Neural cell (in vitro differentiated cells): Measurements from ENCODE around the gene PTPN21. TPM values are rescaled to one million over a fixed set of nuclear protein-coding genes. Genes with fewer than 3 reads are reported as not detected.

Experiments
- H2AFZ ChIP-seq: fragments of 200-600, 300-800 bp; sonication (generic), shearing (Covaris generic); 2 replicates; pipeline ENCODE4 v1.6.0; 2014; ENCODE audit warnings: low read depth, mild to moderate bottlenecking, antibody characterized with exemption, low read length, moderate library complexity
- H3F3A ChIP-seq: fragments of 200-600 bp; shearing (Covaris generic); 2 replicates; pipeline ENCODE4 v1.6.1; 2016; ENCODE audit warnings: mild to moderate bottlenecking, moderate library complexity, mixed read lengths, antibody characterized with exemption, low read length; ENCODE audit not compliant: insufficient read depth, poor library complexity, severe bottlenecking
- H3K27ac ChIP-seq: fragments of 200-600, 300-800 bp; sonication (generic), shearing (Covaris generic); 2 replicates; pipeline ENCODE4 v1.5.1; 2014; ENCODE audit warnings: mild to moderate bottlenecking, low read length, moderate library complexity
- H3K27me3 ChIP-seq: fragments of 300-800, 200-600 bp; sonication (generic), shearing (Covaris generic); 2 replicates; pipeline ENCODE4 v1.6.0; 2014; ENCODE audit warnings: mild to moderate bottlenecking, low read depth, low read length, moderate library complexity; ENCODE audit not compliant: insufficient read depth
- H3K36me3 ChIP-seq: fragments of 300-800, 200-600 bp; sonication (generic), shearing (Covaris generic); 2 replicates; pipeline ENCODE4 v1.5.1; 2014; ENCODE audit warnings: mild to moderate bottlenecking, antibody characterized with exemption, low read length, moderate library complexity; ENCODE audit not compliant: insufficient read depth
- H3K4me2 ChIP-seq: fragments of 300-800, 200-600 bp; sonication (generic), shearing (Covaris generic); 2 replicates; pipeline ENCODE4 v1.6.0; 2014; ENCODE audit warnings: mild to moderate bottlenecking, low read length
- H3K4me3 ChIP-seq: fragments of 300-800, 200-600 bp; sonication (generic), shearing (Covaris generic); 2 replicates; pipeline ENCODE4 v1.5.1; 2014; ENCODE audit warnings: mild to moderate bottlenecking, low read length, moderate library complexity
- H3K79me2 ChIP-seq: fragments of 200-600 bp; shearing (Covaris generic); replicated peaks from 2 replicates; pipeline ENCODE4 v1.6.0; 2014; ENCODE audit warnings: mild to moderate bottlenecking, low read length, moderate library complexity; ENCODE audit not compliant: insufficient read depth
- H3K9ac ChIP-seq: fragments of 300-800, 200-600 bp; sonication (generic), shearing (Covaris generic); 2 replicates; pipeline ENCODE4 v1.6.1; 2016; ENCODE audit warnings: mild to moderate bottlenecking, low read length, mixed read lengths
- H3K9me2 ChIP-seq: fragments of 200-600 bp; shearing (Covaris generic); 2 replicates; pipeline ENCODE4 v1.6.1; 2016; ENCODE audit warnings: mild to moderate bottlenecking, low read length, mixed read lengths; ENCODE audit not compliant: insufficient read depth
- H3K9me3 ChIP-seq: fragments of 200-600, 300-800 bp; sonication (generic), shearing (Covaris generic); 2 replicates; pipeline ENCODE4 v1.6.1; 2016; ENCODE audit warnings: mild to moderate bottlenecking, mixed run types, low read length, moderate library complexity, mixed read lengths
- H4K20me1 ChIP-seq: fragments of 200-600 bp; shearing (Covaris generic); 2 replicates; pipeline ENCODE4 v1.6.1; 2016; ENCODE audit warnings: mild to moderate bottlenecking, mixed run types; ENCODE audit not compliant: insufficient read depth
- CTCF ChIP-seq: fragments of 450-650 bp; IDR thresholded peaks from 2 replicates; pipeline ENCODE4 v1.5.1; 2014; ENCODE audit warnings: antibody characterized with exemption, mild to moderate bottlenecking, moderate library complexity; ENCODE audit not compliant: poor library complexity, severe bottlenecking
- EP300 ChIP-seq: fragments of 450-650 bp; conservative IDR thresholded peaks from 2 replicates; pipeline ENCODE4 v1.6.1; 2014; ENCODE audit warnings: antibody characterized with exemption, mild to moderate bottlenecking, moderate library complexity; ENCODE audit not compliant: poor library complexity, severe bottlenecking
- EZH2 ChIP-seq: fragments of 200-600, 300-800 bp; shearing (Covaris generic), sonication (generic); IDR thresholded peaks from 2 replicates; pipeline ENCODE4 v1.6.1; 2014; ENCODE audit warnings: antibody characterized with exemption, low read length, borderline replicate concordance, mild to moderate bottlenecking; ENCODE audit not compliant: insufficient read depth, poor library complexity, severe bottlenecking
- MXI1 ChIP-seq: fragments of 450-650 bp; conservative IDR thresholded peaks from 2 replicates; pipeline ENCODE4 v1.6.1; 2014; ENCODE audit warnings: antibody characterized with exemption, mild to moderate bottlenecking; ENCODE audit not compliant: poor library complexity, severe bottlenecking
- POLR2AphosphoS5 ChIP-seq: IDR thresholded peaks from 2 replicates; pipeline ENCODE4 v1.6.1; 2012
- RAD21 ChIP-seq: fragments of 450-650 bp; conservative IDR thresholded peaks from 2 replicates; pipeline ENCODE4 v1.6.1; 2014; ENCODE audit warnings: antibody characterized with exemption, mild to moderate bottlenecking, moderate library complexity
- REST ChIP-seq: IDR thresholded peaks from 2 replicates; pipeline ENCODE4 v1.6.1; 2012; ENCODE audit warnings: borderline replicate concordance
- SMC3 ChIP-seq: fragments of 450-650 bp; conservative IDR thresholded peaks from 2 replicates; pipeline ENCODE4 v1.6.1; 2014; ENCODE audit warnings: antibody characterized with exemption, mild to moderate bottlenecking, moderate library complexity; ENCODE audit not compliant: poor library complexity
- TAF1 ChIP-seq: IDR thresholded peaks from 2 replicates; pipeline ENCODE4 v1.6.1; 2012; ENCODE audit warnings: low read depth
- polyA plus RNA-seq: library from polyadenylated mRNA; depleted of rRNA; stranded (reverse); fragments of >200 nt; gene quantifications from 2 replicates; pipeline ENCODE4 v1.2.3, GENCODE V29; 2014

PTPN21 gene
- polyA plus RNA-seq, 1 donor from 2014 or later: 4.1 TPM

GRCh38 chr14:88599761-88600439 is 45.1 kb upstream of the PTPN21 start:
- H4K20me1 ChIP-seq: no peaks in the 10 kb centered on the region
- H3F3A ChIP-seq: no peaks in the 10 kb centered on the region
- H3K4me3 ChIP-seq: no peak overlapping the region
- no peaks in the 10 kb centered on the region for H3K79me2 ChIP-seq
- no peaks in the 10 kb centered on the region for H3K9me3 ChIP-seq
- no peak overlapping the region for H3K4me2 ChIP-seq
- H3K9me2 ChIP-seq: no peaks in the 10 kb centered on the region
- H3K36me3 ChIP-seq: peaks cover 3% of the 10 kb centered on the region
- no peak overlapping the region for H2AFZ ChIP-seq
- no peak overlapping the region for H3K9ac ChIP-seq
- TF ChIP-seq EZH2 (no peak), POLR2AphosphoS5 (no peak), EP300 (no peak), CTCF (no peak), RAD21 (no peak), REST (no peak), MXI1 (no peak), TAF1 (no peak), SMC3 (no peak)
- H3K27ac ChIP-seq: no peak overlapping the region
- H3K27me3 ChIP-seq: no peaks in the 10 kb centered on the region

- H4K20me1 ChIP-seq: no peaks in the 10 kb centered on the region
- no peak overlapping the region for H3K4me2 ChIP-seq
- H3K36me3 ChIP-seq: peaks cover 3% of the 10 kb centered on the region
- no peak overlapping the region for H3K9ac ChIP-seq
- TF ChIP-seq POLR2AphosphoS5 (no peak), SMC3 (no peak), RAD21 (no peak), EP300 (no peak), REST (no peak), MXI1 (no peak), CTCF (no peak), TAF1 (no peak), EZH2 (no peak)
- H3K79me2 ChIP-seq: no peaks in the 10 kb centered on the region
- H3K9me2 ChIP-seq: no peaks in the 10 kb centered on the region
- no peak overlapping the region for H2AFZ ChIP-seq
- no peaks in the 10 kb centered on the region for H3F3A ChIP-seq
- H3K9me3 ChIP-seq: no peaks in the 10 kb centered on the region
- no peaks in the 10 kb centered on the region for H3K27me3 ChIP-seq
- H3K4me3 ChIP-seq: no peak overlapping the region
- H3K27ac ChIP-seq: no peak overlapping the region
These were observed 44.5 kb upstream of the PTPN21 start for GRCh38 chr14:88599326-88599725.
